Activated gamma-delta T cell treated with Interleukin-2 at 50 U/mL for 16 hours (primary cell): Measurements from ENCODE around the gene PCBP3.
A peak's percentile ranks its signal among the peaks of the same experiment; 100 is the strongest.

Experiments
- DNase-seq: peaks from one replicate; pipeline ENCODE4 v3.0.0-alpha.2; 2020

PCBP3 gene

GRCh38 chr21:45988366-45989347 lies 345.1 kb downstream of the PCBP3 start:
- no peak for DNase-seq

GRCh38 chr21:45989355-45990048 lies 346.0 kb downstream of the PCBP3 start:
- DNase-seq, result peak; percentile 2

GRCh38 chr21:45990049-45990711 lies 346.7 kb downstream of the PCBP3 start:
- DNase-seq, result peak; percentile 3

- DNase-seq, result peak; percentile 1
These were observed 347.4 kb downstream of the PCBP3 start for GRCh38 chr21:45990741-45991605.

- DNase-seq, result no peak
These were observed 348.2 kb downstream of the PCBP3 start for GRCh38 chr21:45991606-45992300.
